GM19324 (cell line): ENCODE measurements around the gene CRYM.
"Not testable (repeated sequence)": the region's sequence is repeated elsewhere in the genome, so short reads cannot be mapped to it uniquely, and the experiment has no call there.

ENCODE experiments used
- ATAC-seq: cut with Tn5 transposase; IDR thresholded peaks from one replicate; pipeline ENCODE4 v1.9.1; 2021; ENCODE audit warnings: mild to moderate bottlenecking, moderate library complexity; ENCODE audit not compliant: unreplicated experiment, low FRiP score

The CRYM gene

GRCh38 chr16:21277927-21278706, at the start of gene CRYM:
Gene CRYM (minus strand): TSS chr16:21278290. CDS start chr16:21278251, 39 bp downstream.
- ATAC-seq = peak; percentile 62

GRCh38 chr16:21327046-21327445, 49.0 kb upstream of the CRYM start:
- ATAC-seq = no peak

- ATAC-seq = no peak
Observed at GRCh38 chr16:21326459-21326858, 48.4 kb upstream of the CRYM start.

- ATAC-seq = no peak
Observed at GRCh38 chr16:21324267-21324666, 46.2 kb upstream of the CRYM start.

- ATAC-seq = not testable (repeated sequence)
Observed at GRCh38 chr16:21322251-21322650, 44.2 kb upstream of the CRYM start.

- no peak for ATAC-seq
Observed at GRCh38 chr16:21321736-21322135, 43.6 kb upstream of the CRYM start.

GRCh38 chr16:21314339-21314738, 36.2 kb upstream of the CRYM start:
- ATAC-seq = no peak

- not testable (repeated sequence) for ATAC-seq
Observed at GRCh38 chr16:21312863-21313372, 34.8 kb upstream of the CRYM start.

- ATAC-seq = not testable (repeated sequence)
Observed at GRCh38 chr16:21312046-21312445, 34.0 kb upstream of the CRYM start.

GRCh38 chr16:21306712-21307111, 28.6 kb upstream of the CRYM start:
- ATAC-seq = not testable (repeated sequence)

- no peak for ATAC-seq
Observed at GRCh38 chr16:21302898-21303528, 24.9 kb upstream of the CRYM start.

GRCh38 chr16:21302454-21302853, 24.4 kb upstream of the CRYM start:
- no peak for ATAC-seq

- ATAC-seq = no peak
Observed at GRCh38 chr16:21301895-21302291, 23.8 kb upstream of the CRYM start.

- peak; percentile 63 for ATAC-seq
Observed at GRCh38 chr16:21301168-21301894, 23.2 kb upstream of the CRYM start.

- peak; percentile 56 for ATAC-seq
Observed at GRCh38 chr16:21300309-21301167, 22.4 kb upstream of the CRYM start.

GRCh38 chr16:21289789-21290188, 11.7 kb upstream of the CRYM start:
- not testable (repeated sequence) for ATAC-seq

- no peak for ATAC-seq
Observed at GRCh38 chr16:21285314-21285713, 7.2 kb upstream of the CRYM start.

GRCh38 chr16:21284414-21284813, 6.3 kb upstream of the CRYM start:
- ATAC-seq = no peak

- peak; percentile 56 for ATAC-seq
Observed at GRCh38 chr16:21283521-21284289, 5.6 kb upstream of the CRYM start.
